ENCODE data around the gene PRKD1.

PRKD1 gene

DNA sequence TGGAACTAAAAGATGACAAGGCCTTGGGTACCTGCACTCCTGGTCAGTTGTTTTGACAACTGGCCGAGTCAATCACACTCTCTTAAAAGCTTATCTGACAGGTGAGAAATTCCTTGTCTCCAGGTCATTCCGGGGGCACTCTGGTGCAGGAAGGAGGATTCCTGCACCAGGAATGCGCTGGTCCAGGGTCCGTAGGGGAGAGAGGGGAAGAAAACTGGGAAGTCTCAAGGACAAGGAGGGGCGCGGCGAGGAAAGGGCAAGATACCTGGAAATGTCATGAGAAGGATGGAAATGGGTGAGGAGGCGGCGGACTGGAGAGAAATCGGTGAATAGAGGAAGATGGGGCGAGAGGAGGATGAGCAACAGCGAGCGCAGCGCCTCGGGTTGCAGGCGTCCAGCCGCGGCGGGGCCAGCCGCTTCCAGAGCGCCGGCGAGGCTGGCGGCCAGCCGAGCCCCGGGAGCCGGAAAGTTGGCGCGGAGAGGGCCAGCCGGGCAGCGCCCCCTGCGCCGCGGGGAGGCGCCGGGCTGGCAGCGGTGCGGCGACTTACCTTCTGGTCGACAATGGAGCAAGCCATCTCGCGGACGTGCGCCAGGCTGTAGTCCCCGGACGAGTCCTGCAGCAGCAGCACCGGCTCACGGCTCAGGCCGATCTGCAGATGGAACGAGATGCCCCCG is 809 bp downstream of the PRKD1 start:
- H3K36me3 ChIP-seq (ENCODE audit: low read depth) = no peaks in the 10 kb centered on the region
- DNase-seq (ENCODE audit: low spot score) = peak; percentile 66

DNA sequence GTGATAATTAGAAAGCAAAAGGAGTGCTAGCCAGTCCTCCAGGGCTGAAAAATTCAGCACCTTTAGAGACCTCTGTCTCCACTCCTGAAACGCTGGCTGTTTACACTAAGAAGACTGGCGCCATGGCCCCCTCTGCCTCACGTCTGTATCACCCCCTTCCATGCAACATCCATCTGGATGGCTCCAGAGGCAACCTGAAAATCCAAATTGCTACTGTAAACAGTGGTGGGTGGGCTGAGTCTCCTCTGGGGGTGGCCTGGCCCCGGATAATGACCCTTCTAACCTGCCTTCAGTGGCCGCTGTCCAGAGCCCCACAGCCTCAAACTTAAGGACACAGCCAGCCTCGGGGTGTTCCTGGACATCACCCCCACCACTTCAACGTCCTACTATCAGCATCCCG is 1.4 kb downstream of the PRKD1 start:
- DNase-seq (ENCODE audit: low spot score) (no peak), ATAC-seq (ENCODE audit: low read depth) (no peak)
- peak overlapping the region; percentile 82 for H3K4me3 ChIP-seq (ENCODE audit: severe bottlenecking)
- no peak overlapping the region for H3K27ac ChIP-seq (ENCODE audit: poor library complexity, severe bottlenecking)
- H3K4me1 ChIP-seq (ENCODE audit: insufficient read depth, poor library complexity, severe bottlenecking) = peaks cover 13% of the 10 kb centered on the region
- no peaks in the 10 kb centered on the region for H3K27me3 ChIP-seq (ENCODE audit: insufficient read depth, poor library complexity, severe bottlenecking)
- H3K9me3 ChIP-seq (ENCODE audit: severe bottlenecking) = no peaks in the 10 kb centered on the region
- H3K36me3 ChIP-seq (ENCODE audit: low read depth) = no peaks in the 10 kb centered on the region
- TF ChIP-seq, protein P1, sequence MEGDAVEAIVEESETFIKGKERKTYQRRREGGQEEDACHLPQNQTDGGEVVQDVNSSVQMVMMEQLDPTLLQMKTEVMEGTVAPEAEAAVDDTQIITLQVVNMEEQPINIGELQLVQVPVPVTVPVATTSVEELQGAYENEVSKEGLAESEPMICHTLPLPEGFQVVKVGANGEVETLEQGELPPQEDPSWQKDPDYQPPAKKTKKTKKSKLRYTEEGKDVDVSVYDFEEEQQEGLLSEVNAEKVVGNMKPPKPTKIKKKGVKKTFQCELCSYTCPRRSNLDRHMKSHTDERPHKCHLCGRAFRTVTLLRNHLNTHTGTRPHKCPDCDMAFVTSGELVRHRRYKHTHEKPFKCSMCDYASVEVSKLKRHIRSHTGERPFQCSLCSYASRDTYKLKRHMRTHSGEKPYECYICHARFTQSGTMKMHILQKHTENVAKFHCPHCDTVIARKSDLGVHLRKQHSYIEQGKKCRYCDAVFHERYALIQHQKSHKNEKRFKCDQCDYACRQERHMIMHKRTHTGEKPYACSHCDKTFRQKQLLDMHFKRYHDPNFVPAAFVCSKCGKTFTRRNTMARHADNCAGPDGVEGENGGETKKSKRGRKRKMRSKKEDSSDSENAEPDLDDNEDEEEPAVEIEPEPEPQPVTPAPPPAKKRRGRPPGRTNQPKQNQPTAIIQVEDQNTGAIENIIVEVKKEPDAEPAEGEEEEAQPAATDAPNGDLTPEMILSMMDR (IDR thresholded peaks at IDR 0.05; ENCODE audit: poor library complexity, severe bottlenecking) = no peak

More for the DNA sequence above, 809 bp downstream of the PRKD1 start:
- no peaks in the 10 kb centered on the region for H3K9me3 ChIP-seq (ENCODE audit: severe bottlenecking)
- ATAC-seq (ENCODE audit: low read depth) = peak; percentile 47
- TF ChIP-seq, protein P1 (IDR thresholded peaks at IDR 0.05; ENCODE audit: poor library complexity, severe bottlenecking) = peak; percentile 40
- peaks cover 13% of the 10 kb centered on the region for H3K4me1 ChIP-seq (ENCODE audit: insufficient read depth, poor library complexity, severe bottlenecking)
- H3K4me3 ChIP-seq (ENCODE audit: severe bottlenecking) = peak overlapping the region; percentile 82
- H3K27ac ChIP-seq (ENCODE audit: poor library complexity, severe bottlenecking) = peak overlapping the region; percentile 7
- H3K27me3 ChIP-seq (ENCODE audit: insufficient read depth, poor library complexity, severe bottlenecking) = no peaks in the 10 kb centered on the region

DNA sequence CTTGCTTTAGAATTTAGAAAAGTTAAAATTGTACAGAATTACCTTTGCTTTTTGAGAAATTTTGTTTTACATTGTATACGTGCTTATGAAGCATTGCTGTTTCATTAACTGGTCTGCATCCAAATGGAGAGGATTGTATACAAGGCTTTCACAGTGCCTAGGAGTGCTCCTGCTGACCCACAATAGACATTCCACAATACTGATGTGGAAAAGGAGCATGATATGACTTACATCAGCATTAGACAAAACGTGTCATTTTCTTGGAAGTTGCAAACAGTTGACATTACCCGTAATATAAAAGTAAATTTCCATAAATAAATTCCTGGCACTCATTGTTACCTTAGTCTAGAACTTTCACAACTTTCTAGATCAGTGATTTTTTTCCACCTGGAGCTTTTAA is 1.9 kb downstream of the PRKD1 start:
- no peak for ATAC-seq (ENCODE audit: low read depth)
- Histone ChIP-seq H3K4me3 (ENCODE audit: severe bottlenecking) (no peak overlapping the region), H3K36me3 (ENCODE audit: low read depth) (no peaks in the 10 kb centered on the region), H3K4me1 (ENCODE audit: insufficient read depth, poor library complexity, severe bottlenecking) (peaks cover 13% of the 10 kb centered on the region), H3K27ac (ENCODE audit: poor library complexity, severe bottlenecking) (no peak overlapping the region), H3K9me3 (ENCODE audit: severe bottlenecking) (no peaks in the 10 kb centered on the region), H3K27me3 (ENCODE audit: insufficient read depth, poor library complexity, severe bottlenecking) (no peaks in the 10 kb centered on the region)
- TF ChIP-seq, protein P1 (IDR thresholded peaks at IDR 0.05; ENCODE audit: poor library complexity, severe bottlenecking) = no peak
- DNase-seq (ENCODE audit: low spot score) = no peak

DNA sequence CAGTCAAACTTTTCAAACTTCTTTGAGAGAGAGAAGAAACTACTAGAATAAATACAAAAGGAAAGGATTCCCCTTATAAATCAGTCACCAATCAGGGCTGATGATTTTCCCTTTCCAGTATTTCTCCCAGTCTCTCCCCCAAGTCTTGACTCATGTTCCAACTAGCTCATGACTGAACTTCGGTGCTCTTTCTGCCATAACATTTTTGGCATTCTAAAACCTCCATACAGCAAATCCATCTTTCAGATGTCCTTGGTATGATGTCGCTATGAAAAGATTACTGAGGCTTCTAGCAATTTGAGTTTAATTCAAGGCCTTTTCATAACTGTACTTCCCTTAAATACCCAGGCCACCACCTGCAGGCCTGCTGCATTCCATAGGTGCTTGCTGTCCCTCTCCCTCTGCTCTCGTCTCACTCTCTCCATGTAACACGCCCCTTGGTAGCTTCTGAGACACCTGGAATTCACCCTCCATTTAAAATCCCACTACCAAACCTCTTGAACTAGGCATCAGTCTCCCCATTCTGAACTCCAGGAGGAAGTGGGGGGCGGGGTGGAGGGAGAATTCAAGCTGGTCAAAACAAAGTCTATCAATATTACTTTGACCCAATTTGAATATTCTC is 2.4 kb downstream of the PRKD1 start:
- H3K36me3 ChIP-seq (ENCODE audit: low read depth) = no peaks in the 10 kb centered on the region
- H3K27ac ChIP-seq (ENCODE audit: poor library complexity, severe bottlenecking) = no peak overlapping the region
- no peaks in the 10 kb centered on the region for H3K27me3 ChIP-seq (ENCODE audit: insufficient read depth, poor library complexity, severe bottlenecking)
- DNase-seq (ENCODE audit: low spot score) (no peak), ATAC-seq (ENCODE audit: low read depth) (no peak)
- TF ChIP-seq, protein P1 (IDR thresholded peaks at IDR 0.05; ENCODE audit: poor library complexity, severe bottlenecking) = no peak
- no peak overlapping the region for H3K4me3 ChIP-seq (ENCODE audit: severe bottlenecking)
- H3K9me3 ChIP-seq (ENCODE audit: severe bottlenecking) = no peaks in the 10 kb centered on the region
- H3K4me1 ChIP-seq (ENCODE audit: insufficient read depth, poor library complexity, severe bottlenecking) = peaks cover 11% of the 10 kb centered on the region

DNA sequence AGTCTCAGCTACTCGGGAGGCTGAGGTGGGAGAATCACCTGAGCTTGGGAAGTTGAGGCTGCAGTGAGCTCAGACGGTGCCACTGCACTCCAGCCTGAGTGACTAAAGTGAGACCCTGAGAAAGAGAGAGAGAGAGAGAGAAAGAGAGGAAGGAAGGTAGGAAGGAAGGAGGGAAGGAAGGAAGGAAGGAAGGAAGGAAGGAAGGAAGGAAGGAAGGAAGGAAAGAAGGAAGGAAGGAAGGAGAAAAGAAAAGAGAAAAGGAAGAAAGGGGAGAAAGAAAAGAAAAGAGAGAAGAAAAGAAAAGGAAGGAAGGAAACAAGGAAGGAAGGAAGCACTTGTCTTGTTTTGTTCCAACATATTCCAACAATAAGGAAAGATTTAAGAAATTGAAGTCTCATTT is 7.8 kb downstream of the PRKD1 start:
- Histone ChIP-seq H3K4me1 (ENCODE audit: insufficient read depth, poor library complexity, severe bottlenecking) (no peaks in the 10 kb centered on the region), H3K27ac (ENCODE audit: poor library complexity, severe bottlenecking) (no peak overlapping the region), H3K4me3 (ENCODE audit: severe bottlenecking) (no peak overlapping the region), H3K27me3 (ENCODE audit: insufficient read depth, poor library complexity, severe bottlenecking) (no peaks in the 10 kb centered on the region), H3K9me3 (ENCODE audit: severe bottlenecking) (no peaks in the 10 kb centered on the region), H3K36me3 (ENCODE audit: low read depth) (no peaks in the 10 kb centered on the region)
- TF ChIP-seq, protein P1 (IDR thresholded peaks at IDR 0.05; ENCODE audit: poor library complexity, severe bottlenecking) = no peak
- DNase-seq (ENCODE audit: low spot score) = no peak
- no peak for ATAC-seq (ENCODE audit: low read depth)

Measured in RWPE2 (cell line).